Measurements from ENCODE around the gene PHF1. TPM values are rescaled to one million over a fixed set of nuclear protein-coding genes. Genes with fewer than 3 reads are reported as not detected.

The PHF1 gene
- polyA plus RNA-seq, 1 donor from 2014 or later: 102 TPM

GRCh38 chr6:33430991-33431879 lies 20.4 kb downstream of the PHF1 start:
- no peaks in the 10 kb centered on the region for H3K9me2 ChIP-seq (ENCODE audit: insufficient read depth, low read length)
- H3K4me2 ChIP-seq (ENCODE audit: low read length): peak overlapping the region; percentile 96
- TF ChIP-seq MXI1 (conservative IDR thresholded peaks at IDR 0.05; ENCODE audit: poor library complexity, severe bottlenecking): peak; percentile 62
- TF ChIP-seq TAF1 (IDR thresholded peaks at IDR 0.05; ENCODE audit: low read depth): no peak
- TF ChIP-seq EZH2 (IDR thresholded peaks at IDR 0.05; ENCODE audit: borderline replicate concordance, insufficient read depth, low read length, poor library complexity, severe bottlenecking): no peak
- peak; percentile 26 for TF ChIP-seq RAD21 (conservative IDR thresholded peaks at IDR 0.05)
- peak; percentile 24 for TF ChIP-seq EP300 (conservative IDR thresholded peaks at IDR 0.05; ENCODE audit: poor library complexity, severe bottlenecking)
- TF ChIP-seq CTCF (IDR thresholded peaks at IDR 0.05; ENCODE audit: poor library complexity, severe bottlenecking): no peak
- TF ChIP-seq POLR2AphosphoS5 (IDR thresholded peaks at IDR 0.05): peak; percentile 58
- TF ChIP-seq REST (IDR thresholded peaks at IDR 0.05; ENCODE audit: borderline replicate concordance): no peak
- TF ChIP-seq SMC3 (conservative IDR thresholded peaks at IDR 0.05; ENCODE audit: poor library complexity): peak; percentile 39
- peaks cover 42% of the 10 kb centered on the region for H3K79me2 ChIP-seq (replicated peaks; ENCODE audit: insufficient read depth, low read length)
- no peaks in the 10 kb centered on the region for H3K27me3 ChIP-seq (ENCODE audit: insufficient read depth, low read depth, low read length)
- no peaks in the 10 kb centered on the region for H3F3A ChIP-seq (ENCODE audit: insufficient read depth, low read length, poor library complexity, severe bottlenecking)
- H4K20me1 ChIP-seq (ENCODE audit: insufficient read depth): no peaks in the 10 kb centered on the region
- peak overlapping the region; percentile 81 for H3K27ac ChIP-seq (ENCODE audit: low read length)
- no peaks in the 10 kb centered on the region for H3K36me3 ChIP-seq (ENCODE audit: insufficient read depth, low read length)
- peak overlapping the region; percentile 81 for H3K9ac ChIP-seq (ENCODE audit: low read length)
- H3K4me3 ChIP-seq (ENCODE audit: low read length): peak overlapping the region; percentile 87
- H3K9me3 ChIP-seq (ENCODE audit: low read length): no peaks in the 10 kb centered on the region
- no peak overlapping the region for H2AFZ ChIP-seq (ENCODE audit: low read depth, low read length)

GRCh38 chr6:33431880-33432541 lies 21.2 kb downstream of the PHF1 start:
- no peak for TF ChIP-seq REST (IDR thresholded peaks at IDR 0.05; ENCODE audit: borderline replicate concordance)
- TF ChIP-seq MXI1 (conservative IDR thresholded peaks at IDR 0.05; ENCODE audit: poor library complexity, severe bottlenecking): no peak
- no peak for TF ChIP-seq CTCF (IDR thresholded peaks at IDR 0.05; ENCODE audit: poor library complexity, severe bottlenecking)
- no peak for TF ChIP-seq RAD21 (conservative IDR thresholded peaks at IDR 0.05)
- TF ChIP-seq EP300 (conservative IDR thresholded peaks at IDR 0.05; ENCODE audit: poor library complexity, severe bottlenecking): no peak
- no peak for TF ChIP-seq EZH2 (IDR thresholded peaks at IDR 0.05; ENCODE audit: borderline replicate concordance, insufficient read depth, low read length, poor library complexity, severe bottlenecking)
- no peak for TF ChIP-seq POLR2AphosphoS5 (IDR thresholded peaks at IDR 0.05)
- Histone ChIP-seq H3K27ac (ENCODE audit: low read length) (no peak overlapping the region), H3F3A (ENCODE audit: insufficient read depth, low read length, poor library complexity, severe bottlenecking) (no peaks in the 10 kb centered on the region), H3K4me3 (ENCODE audit: low read length) (peak overlapping the region; percentile 87), H3K27me3 (ENCODE audit: insufficient read depth, low read depth, low read length) (no peaks in the 10 kb centered on the region), H3K9me2 (ENCODE audit: insufficient read depth, low read length) (no peaks in the 10 kb centered on the region), H3K9me3 (ENCODE audit: low read length) (no peaks in the 10 kb centered on the region), H3K79me2 (replicated peaks; ENCODE audit: insufficient read depth, low read length) (peaks cover 42% of the 10 kb centered on the region), H3K9ac (ENCODE audit: low read length) (peak overlapping the region; percentile 81), H3K36me3 (ENCODE audit: insufficient read depth, low read length) (no peaks in the 10 kb centered on the region), H2AFZ (ENCODE audit: low read depth, low read length) (no peak overlapping the region), H3K4me2 (ENCODE audit: low read length) (peak overlapping the region; percentile 96), H4K20me1 (ENCODE audit: insufficient read depth) (no peaks in the 10 kb centered on the region)
